Measurements from ENCODE around the gene BTG4.

DNA sequence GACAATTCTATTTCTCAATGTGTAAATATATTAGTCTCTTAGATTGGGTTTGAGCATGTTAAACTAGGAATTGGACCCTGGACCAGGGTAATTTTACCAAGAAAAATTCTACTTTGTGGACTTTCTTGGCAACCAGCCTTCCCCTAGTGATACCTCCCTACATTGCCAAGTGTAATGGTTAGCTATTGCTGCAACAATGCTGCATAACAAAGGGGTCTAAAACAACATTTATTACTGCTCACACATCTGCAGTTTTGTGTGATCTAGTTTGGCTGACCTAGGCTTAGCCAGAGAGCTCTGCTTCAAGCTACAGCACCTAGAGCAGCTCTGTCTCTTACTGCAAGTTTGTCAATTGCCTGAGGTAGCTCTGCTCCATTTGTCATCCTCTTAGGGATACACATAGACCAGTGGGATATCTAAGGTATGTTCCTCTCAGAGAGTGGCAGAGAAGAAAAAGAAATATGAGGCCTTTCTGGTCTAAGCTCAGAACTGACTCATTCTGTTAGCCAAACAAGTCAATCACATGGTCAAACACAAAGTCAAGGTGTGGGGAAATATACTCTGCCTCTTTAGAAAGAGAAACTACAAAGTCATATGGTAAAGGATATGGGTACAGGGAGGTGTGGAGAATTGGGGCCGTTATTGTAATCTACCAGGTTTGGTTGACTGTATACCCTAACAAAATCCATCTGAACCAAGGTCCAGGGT lies 26.4 kb upstream of the BTG4 start:
- no peak for TF ChIP-seq POLR2A (IDR thresholded peaks at IDR 0.05)
- TF ChIP-seq, protein P1, sequence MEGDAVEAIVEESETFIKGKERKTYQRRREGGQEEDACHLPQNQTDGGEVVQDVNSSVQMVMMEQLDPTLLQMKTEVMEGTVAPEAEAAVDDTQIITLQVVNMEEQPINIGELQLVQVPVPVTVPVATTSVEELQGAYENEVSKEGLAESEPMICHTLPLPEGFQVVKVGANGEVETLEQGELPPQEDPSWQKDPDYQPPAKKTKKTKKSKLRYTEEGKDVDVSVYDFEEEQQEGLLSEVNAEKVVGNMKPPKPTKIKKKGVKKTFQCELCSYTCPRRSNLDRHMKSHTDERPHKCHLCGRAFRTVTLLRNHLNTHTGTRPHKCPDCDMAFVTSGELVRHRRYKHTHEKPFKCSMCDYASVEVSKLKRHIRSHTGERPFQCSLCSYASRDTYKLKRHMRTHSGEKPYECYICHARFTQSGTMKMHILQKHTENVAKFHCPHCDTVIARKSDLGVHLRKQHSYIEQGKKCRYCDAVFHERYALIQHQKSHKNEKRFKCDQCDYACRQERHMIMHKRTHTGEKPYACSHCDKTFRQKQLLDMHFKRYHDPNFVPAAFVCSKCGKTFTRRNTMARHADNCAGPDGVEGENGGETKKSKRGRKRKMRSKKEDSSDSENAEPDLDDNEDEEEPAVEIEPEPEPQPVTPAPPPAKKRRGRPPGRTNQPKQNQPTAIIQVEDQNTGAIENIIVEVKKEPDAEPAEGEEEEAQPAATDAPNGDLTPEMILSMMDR (IDR thresholded peaks at IDR 0.05), result no peak

Data from vagina (tissue), 2 donors.